ENCODE results near the gene MIOX. TPM values are rescaled to one million over a fixed set of nuclear protein-coding genes. Genes with fewer than 3 reads are reported as not detected.

The MIOX gene
- total and polyA plus RNA-seq, 2 of the 13 experiments (the other 11 are each of a cell fraction or from before 2014, with no cell fraction given): 1.5 to 2.9 TPM

DNA sequence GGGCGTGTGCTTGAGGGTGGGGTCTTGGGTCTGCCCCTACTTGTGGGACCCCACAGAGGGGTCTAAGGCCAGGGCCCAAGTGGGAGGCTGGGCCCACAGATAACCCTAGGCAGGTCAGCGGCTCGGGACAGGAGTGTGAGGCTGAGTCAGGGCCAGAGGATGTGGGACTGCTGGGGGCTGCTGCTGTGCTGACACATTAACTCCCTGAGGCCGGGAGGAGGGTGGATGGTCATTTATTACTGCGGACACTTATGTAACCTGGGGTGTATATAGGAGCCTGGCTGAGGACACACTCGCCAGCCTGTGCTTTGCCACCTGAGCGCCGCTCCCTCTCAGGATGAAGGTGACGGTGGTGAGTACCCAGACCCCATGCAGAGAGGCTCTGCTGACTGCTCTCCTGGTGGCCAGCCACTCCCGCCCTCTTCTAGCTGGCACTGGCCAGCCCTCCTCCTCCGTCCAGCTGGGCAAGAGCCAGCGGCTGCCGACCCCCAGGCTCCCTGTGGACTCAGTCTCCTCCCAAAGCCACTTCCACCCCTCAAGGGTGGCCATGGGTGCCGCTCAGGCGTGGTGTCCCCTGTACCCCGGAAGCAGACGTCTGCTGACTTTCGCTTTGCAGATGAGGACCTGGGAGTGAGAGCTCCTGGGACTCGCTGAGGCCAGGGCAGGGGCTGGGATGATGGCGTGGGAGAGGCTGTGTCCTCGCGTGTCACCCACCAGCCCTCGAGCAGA, at the start of gene MIOX (continued):
- no peak for TF ChIP-seq ZNF609 (CRISPR knock-in tag; IDR thresholded peaks at IDR 0.05; ENCODE audit: borderline replicate concordance)
- TF ChIP-seq ZNF17 (CRISPR knock-in tag; IDR thresholded peaks at IDR 0.05): no peak
- no peak for TF ChIP-seq MAF1 (CRISPR knock-in tag; IDR thresholded peaks at IDR 0.05; ENCODE audit: borderline replicate concordance)
- TF ChIP-seq, protein P1, sequence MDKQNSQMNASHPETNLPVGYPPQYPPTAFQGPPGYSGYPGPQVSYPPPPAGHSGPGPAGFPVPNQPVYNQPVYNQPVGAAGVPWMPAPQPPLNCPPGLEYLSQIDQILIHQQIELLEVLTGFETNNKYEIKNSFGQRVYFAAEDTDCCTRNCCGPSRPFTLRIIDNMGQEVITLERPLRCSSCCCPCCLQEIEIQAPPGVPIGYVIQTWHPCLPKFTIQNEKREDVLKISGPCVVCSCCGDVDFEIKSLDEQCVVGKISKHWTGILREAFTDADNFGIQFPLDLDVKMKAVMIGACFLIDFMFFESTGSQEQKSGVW (CRISPR knock-in tag; IDR thresholded peaks at IDR 0.05; ENCODE audit: borderline replicate concordance): no peak
- TF ChIP-seq KAT8 (CRISPR knock-in tag; IDR thresholded peaks at IDR 0.05): no peak
- no peak for TF ChIP-seq ZNF496 (CRISPR knock-in tag; IDR thresholded peaks at IDR 0.05; ENCODE audit: insufficient replicate concordance)
- no peak for TF ChIP-seq ADNP (CRISPR knock-in tag; IDR thresholded peaks at IDR 0.05)
- TF ChIP-seq ZNF562 (CRISPR knock-in tag; IDR thresholded peaks at IDR 0.05; ENCODE audit: borderline replicate concordance): no peak
- no peak for TF ChIP-seq ELF4 (CRISPR knock-in tag; IDR thresholded peaks at IDR 0.05; ENCODE audit: borderline replicate concordance)
- 0 out of 2 replicates have a peak, but pooled peaks have one; percentile 49 for TF ChIP-seq MTERF4 (CRISPR knock-in tag; IDR thresholded peaks at IDR 0.05)
- TF ChIP-seq ELF1 (CRISPR knock-in tag; IDR thresholded peaks at IDR 0.05): peak; percentile 61
- TF ChIP-seq KAT7 (CRISPR knock-in tag; IDR thresholded peaks at IDR 0.05; ENCODE audit: borderline replicate concordance): no peak
- TF ChIP-seq NFE2L2 (IDR thresholded peaks at IDR 0.05; ENCODE audit: low read length): no peak
- TF ChIP-seq KDM4B (CRISPR knock-in tag; IDR thresholded peaks at IDR 0.05): no peak
- TF ChIP-seq, protein P2, sequence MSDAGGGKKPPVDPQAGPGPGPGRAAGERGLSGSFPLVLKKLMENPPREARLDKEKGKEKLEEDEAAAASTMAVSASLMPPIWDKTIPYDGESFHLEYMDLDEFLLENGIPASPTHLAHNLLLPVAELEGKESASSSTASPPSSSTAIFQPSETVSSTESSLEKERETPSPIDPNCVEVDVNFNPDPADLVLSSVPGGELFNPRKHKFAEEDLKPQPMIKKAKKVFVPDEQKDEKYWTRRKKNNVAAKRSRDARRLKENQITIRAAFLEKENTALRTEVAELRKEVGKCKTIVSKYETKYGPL (CRISPR knock-in tag; IDR thresholded peaks at IDR 0.05): 0 out of 2 replicates have a peak, but pooled peaks have one; percentile 20
- TF ChIP-seq YEATS2 (CRISPR knock-in tag; IDR thresholded peaks at IDR 0.05; ENCODE audit: borderline replicate concordance): no peak
- no peak for TF ChIP-seq ZNF317 (CRISPR knock-in tag; IDR thresholded peaks at IDR 0.05)
- no peak for TF ChIP-seq PRDM10 (CRISPR knock-in tag; IDR thresholded peaks at IDR 0.05; ENCODE audit: low read depth)
